Fibroblast of skin of left biceps (primary cell): Measurements from ENCODE around the gene SIGLEC11.
A peak's percentile ranks its signal among the peaks of the same experiment; 100 is the strongest.
"Not testable (repeated sequence)": the region's sequence is repeated elsewhere in the genome, so short reads cannot be mapped to it uniquely, and the experiment has no call there.

Experiments used
- DNase-seq, 2 experiments: peaks; one replicate each; pipeline ENCODE4 v3.0.0-alpha.2; 2013; ENCODE audit warnings: low read depth in 2 of 2

SIGLEC11 gene

GRCh38 chr19:49926515-49926914 lies 34.5 kb downstream of the SIGLEC11 start:
- no peak for DNase-seq

GRCh38 chr19:49925486-49925885 lies 35.5 kb downstream of the SIGLEC11 start:
- no peak for DNase-seq

- not testable (repeated sequence) for DNase-seq
These were observed 36.1 kb downstream of the SIGLEC11 start for GRCh38 chr19:49924881-49925210.

- DNase-seq, result peak in 1 of 2 experiments; percentile 18
These were observed 36.7 kb downstream of the SIGLEC11 start for GRCh38 chr19:49924004-49924880.

GRCh38 chr19:49923055-49924003 lies 37.6 kb downstream of the SIGLEC11 start:
- no peak for DNase-seq

- DNase-seq, result no peak
These were observed 38.8 kb downstream of the SIGLEC11 start for GRCh38 chr19:49921871-49922795.

GRCh38 chr19:49920624-49921363 lies 40.2 kb downstream of the SIGLEC11 start:
- DNase-seq, result no peak

- DNase-seq, result no peak
These were observed 42.9 kb downstream of the SIGLEC11 start for GRCh38 chr19:49918089-49918488.

GRCh38 chr19:49916839-49917733 lies 43.9 kb downstream of the SIGLEC11 start:
- DNase-seq, result no peak

GRCh38 chr19:49915271-49915670 lies 45.7 kb downstream of the SIGLEC11 start:
- DNase-seq, result no peak

- no peak for DNase-seq
These were observed 47.3 kb downstream of the SIGLEC11 start for GRCh38 chr19:49913720-49914119.

- no peak for DNase-seq
These were observed 47.8 kb downstream of the SIGLEC11 start for GRCh38 chr19:49912965-49913685.

GRCh38 chr19:49911381-49912145 lies 49.4 kb downstream of the SIGLEC11 start:
- DNase-seq, result no peak

GRCh38 chr19:49910179-49910578 lies 50.8 kb downstream of the SIGLEC11 start:
- DNase-seq, result no peak

GRCh38 chr19:49908480-49909420 lies 52.2 kb downstream of the SIGLEC11 start:
- DNase-seq, result no peak

- no peak for DNase-seq
These were observed 53.1 kb downstream of the SIGLEC11 start for GRCh38 chr19:49907745-49908446.
